Stimulated activated CD8-positive, alpha-beta memory T cell treated with anti-CD3 and anti-CD28 coated beads, Interleukin-15, amount 100 ng/mL, for 24 hours (primary cell): Measurements from ENCODE around the gene IGSF21.

Experiments used
- DNase-seq: peaks from one replicate; pipeline ENCODE4 v3.0.0-alpha.2; 2020; ENCODE audit warnings: low read depth

Gene IGSF21

GRCh38 chr1:18297896-18298648, 190.5 kb downstream of the IGSF21 start:
- no peak for DNase-seq

GRCh38 chr1:18299441-18300338, 192.1 kb downstream of the IGSF21 start:
- DNase-seq, result no peak

GRCh38 chr1:18300376-18300775, 192.8 kb downstream of the IGSF21 start:
- DNase-seq, result no peak

- DNase-seq, result no peak
Measured at GRCh38 chr1:18302788-18303413, 195.3 kb downstream of the IGSF21 start.

- no peak for DNase-seq
Measured at GRCh38 chr1:18304151-18304869, 196.7 kb downstream of the IGSF21 start.

- no peak for DNase-seq
Measured at GRCh38 chr1:18305182-18305795, 197.7 kb downstream of the IGSF21 start.

- no peak for DNase-seq
Measured at GRCh38 chr1:18307329-18307898, 199.8 kb downstream of the IGSF21 start.

- DNase-seq, result no peak
Measured at GRCh38 chr1:18309552-18310155, 202.1 kb downstream of the IGSF21 start.

GRCh38 chr1:18312961-18313360, 205.4 kb downstream of the IGSF21 start:
- DNase-seq, result no peak

- DNase-seq, result no peak
Measured at GRCh38 chr1:18313523-18313922, 205.9 kb downstream of the IGSF21 start.

GRCh38 chr1:18314399-18314798, 206.8 kb downstream of the IGSF21 start:
- no peak for DNase-seq

- no peak for DNase-seq
Measured at GRCh38 chr1:18315449-18315848, 207.9 kb downstream of the IGSF21 start.

- DNase-seq, result no peak
Measured at GRCh38 chr1:18316764-18317163, 209.2 kb downstream of the IGSF21 start.

- no peak for DNase-seq
Measured at GRCh38 chr1:18319099-18319498, 211.5 kb downstream of the IGSF21 start.

- no peak for DNase-seq
Measured at GRCh38 chr1:18320051-18320450, 212.5 kb downstream of the IGSF21 start.

- no peak for DNase-seq
Measured at GRCh38 chr1:18322368-18323032, 214.9 kb downstream of the IGSF21 start.

GRCh38 chr1:18323259-18323658, 215.7 kb downstream of the IGSF21 start:
- DNase-seq, result no peak

GRCh38 chr1:18324246-18324645, 216.6 kb downstream of the IGSF21 start:
- no peak for DNase-seq

- no peak for DNase-seq
Measured at GRCh38 chr1:18325136-18325535, 217.5 kb downstream of the IGSF21 start.

GRCh38 chr1:18326211-18326897, 218.8 kb downstream of the IGSF21 start:
- DNase-seq, result no peak
